ENCODE data around the gene NAALADL2. TPM values are rescaled to one million over a fixed set of nuclear protein-coding genes. Genes with fewer than 3 reads are reported as not detected.

Gene NAALADL2
- total and polyA plus RNA-seq, 2 of the 8 experiments (the other 6 are each of a cell fraction or from before 2014, with no cell fraction given) = 0.12 to 0.22 TPM

GRCh38 chr3:175240921-175241320 is 381.8 kb downstream of the NAALADL2 start:
- no peak overlapping the region for H3K4me3 ChIP-seq (ENCODE audit: extremely low read depth in 1 of 4, insufficient read depth in 2 of 4, low read depth in 3 of 4, low read length in 4 of 4)
- no peak overlapping the region for H2AK5ac ChIP-seq (ENCODE audit: low read depth, low read length)
- H2BK5ac ChIP-seq (ENCODE audit: low read depth, low read length) = no peak overlapping the region
- no peaks in the 10 kb centered on the region; the same call in 1 of the 2 replicates for H3K23me2 ChIP-seq (ENCODE audit: low read depth, low read length)
- FAIRE-seq (no peak), DNase-seq (ENCODE audit: low read depth in 1 of 2, low spot score in 2 of 2) (no peak)
- H4K5ac ChIP-seq (ENCODE audit: insufficient read length, low read depth, low read length) = no peak overlapping the region
- no peak overlapping the region for H3K14ac ChIP-seq (ENCODE audit: insufficient read length)
- 98% methylated on average over 2 of the region's 2 CpGs; no CpG with 5 or more reads in 1 of the 2 experiments for WGBS, 2 experiments (ENCODE audit: extremely low coverage in 1 of 2, insufficient coverage in 1 of 2, insufficient read length in 1 of 2, insufficient replicate concordance in 2 of 2, low coverage in 1 of 2, low lambda C conversion rate in 2 of 2, missing lambda C conversion rate in 1 of 2)
- CTCF ChIA-PET (ENCODE audit: partially characterized antibody) = no interaction called here
- H3K27ac ChIP-seq (ENCODE audit: low read depth, low read length) = no peak overlapping the region
- no peak overlapping the region for H3K4ac ChIP-seq (replicated peaks; ENCODE audit: insufficient read length, low read depth, low read length)
- H4K8ac ChIP-seq (ENCODE audit: extremely low read depth, insufficient read depth, low read length) = no peak overlapping the region
- H3K4me1 ChIP-seq (replicated peaks in 1 of 4; ENCODE audit: control insufficient read depth in 3 of 4, insufficient read depth in 4 of 4, low read length in 3 of 4) = no peaks in the 10 kb centered on the region
- POLR2A ChIA-PET (ENCODE audit: partially characterized antibody) = no interaction called here
- no peak overlapping the region for H3K9ac ChIP-seq (replicated peaks in 1 of 4; ENCODE audit: extremely low read depth in 1 of 4, low read depth in 3 of 4, low read length in 3 of 4)
- H2BK20ac ChIP-seq (ENCODE audit: low read length) = no peak overlapping the region
- no peak overlapping the region for H2AFZ ChIP-seq (ENCODE audit: low read length)
- H3K4me2 ChIP-seq (ENCODE audit: insufficient read depth in 1 of 2, low read depth in 2 of 2, low read length in 2 of 2) = no peak overlapping the region
- no peaks in the 10 kb centered on the region for H3K36me3 ChIP-seq (ENCODE audit: control insufficient read depth in 2 of 4, insufficient read depth in 4 of 4, low read length in 3 of 4)
- no peaks in the 10 kb centered on the region for H3K27me3 ChIP-seq (replicated peaks in 1 of 4; ENCODE audit: control insufficient read depth in 3 of 4, extremely low read depth in 1 of 4, insufficient read depth in 3 of 4, low read length in 3 of 4)
- no peak overlapping the region for H4K91ac ChIP-seq (replicated peaks; ENCODE audit: insufficient read length, low read length)
- no peaks in the 10 kb centered on the region for H3K9me3 ChIP-seq (ENCODE audit: insufficient read depth in 2 of 2, low read depth in 1 of 2, low read length in 1 of 2)
- no peak overlapping the region for H3K18ac ChIP-seq (ENCODE audit: extremely low read depth, low read length)
- H3K23ac ChIP-seq (ENCODE audit: insufficient read length) = no peak overlapping the region
- H3K79me1 ChIP-seq (ENCODE audit: low read depth, low read length) = no peaks in the 10 kb centered on the region
- H2BK120ac ChIP-seq (replicated peaks; ENCODE audit: low read depth, low read length) = no peak overlapping the region
- no peaks in the 10 kb centered on the region for H3K79me2 ChIP-seq (ENCODE audit: control insufficient read depth in 1 of 2, insufficient read depth in 2 of 2, low read length in 2 of 2)
- H2BK15ac ChIP-seq (ENCODE audit: low read length) = no peak overlapping the region
- no peaks in the 10 kb centered on the region for H4K20me1 ChIP-seq (replicated peaks in 1 of 2; ENCODE audit: control insufficient read depth in 1 of 2, insufficient read depth in 2 of 2, low read length in 2 of 2)
- H2BK12ac ChIP-seq (ENCODE audit: low read depth, low read length) = no peak overlapping the region
- no peak overlapping the region for H3K56ac ChIP-seq (replicated peaks; ENCODE audit: insufficient read length, low read depth, low read length)
- no peak for TF ChIP-seq SIX5 (IDR thresholded peaks at IDR 0.05; ENCODE audit: low read depth, low read length)
- no peak for TF ChIP-seq HDAC6 (IDR thresholded peaks at IDR 0.05; ENCODE audit: low read depth, low read length)
- no peak for TF ChIP-seq MAFK (IDR thresholded peaks at IDR 0.05; ENCODE audit: low read depth, low read length)
- TF ChIP-seq SAP30 (IDR thresholded peaks at IDR 0.05; ENCODE audit: insufficient read depth, insufficient replicate concordance, low read length) = no peak
- no peak for TF ChIP-seq TBP (IDR thresholded peaks at IDR 0.05; ENCODE audit: low read depth, low read length)
- TF ChIP-seq SUZ12 (IDR thresholded peaks at IDR 0.05; ENCODE audit: low read length) = no peak
- no peak for TF ChIP-seq CEBPB (IDR thresholded peaks at IDR 0.05; ENCODE audit: low read depth, low read length)
- no peak for TF ChIP-seq SP2 (IDR thresholded peaks at IDR 0.05; ENCODE audit: low read length)
- TF ChIP-seq, protein P1, sequence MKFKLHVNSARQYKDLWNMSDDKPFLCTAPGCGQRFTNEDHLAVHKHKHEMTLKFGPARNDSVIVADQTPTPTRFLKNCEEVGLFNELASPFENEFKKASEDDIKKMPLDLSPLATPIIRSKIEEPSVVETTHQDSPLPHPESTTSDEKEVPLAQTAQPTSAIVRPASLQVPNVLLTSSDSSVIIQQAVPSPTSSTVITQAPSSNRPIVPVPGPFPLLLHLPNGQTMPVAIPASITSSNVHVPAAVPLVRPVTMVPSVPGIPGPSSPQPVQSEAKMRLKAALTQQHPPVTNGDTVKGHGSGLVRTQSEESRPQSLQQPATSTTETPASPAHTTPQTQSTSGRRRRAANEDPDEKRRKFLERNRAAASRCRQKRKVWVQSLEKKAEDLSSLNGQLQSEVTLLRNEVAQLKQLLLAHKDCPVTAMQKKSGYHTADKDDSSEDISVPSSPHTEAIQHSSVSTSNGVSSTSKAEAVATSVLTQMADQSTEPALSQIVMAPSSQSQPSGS (IDR thresholded peaks at IDR 0.05; ENCODE audit: low read length) = no peak
- no peak for TF ChIP-seq JUND (IDR thresholded peaks at IDR 0.05; ENCODE audit: low read length)
- TF ChIP-seq, protein P2, sequence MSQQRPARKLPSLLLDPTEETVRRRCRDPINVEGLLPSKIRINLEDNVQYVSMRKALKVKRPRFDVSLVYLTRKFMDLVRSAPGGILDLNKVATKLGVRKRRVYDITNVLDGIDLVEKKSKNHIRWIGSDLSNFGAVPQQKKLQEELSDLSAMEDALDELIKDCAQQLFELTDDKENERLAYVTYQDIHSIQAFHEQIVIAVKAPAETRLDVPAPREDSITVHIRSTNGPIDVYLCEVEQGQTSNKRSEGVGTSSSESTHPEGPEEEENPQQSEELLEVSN (IDR thresholded peaks at IDR 0.05) = no peak
- no peak for TF ChIP-seq MAX (IDR thresholded peaks at IDR 0.05)
- TF ChIP-seq NANOG (IDR thresholded peaks at IDR 0.05; ENCODE audit: insufficient read depth, low read depth, low read length, poor library complexity, severe bottlenecking) = no peak
